NCI-H345 treated with DMSO at 0.1 percent for 48 hours (cell line): ENCODE measurements around the gene CERS2.
"Not testable (repeated sequence)": the region's sequence is repeated elsewhere in the genome, so short reads cannot be mapped to it uniquely, and the experiment has no call there.

Experiments used
- DNase-seq: peaks from one replicate; lab custom pipeline; 2025; ENCODE audit not compliant: unreplicated experiment; lab: John Stamatoyannopoulos, UW

CERS2 gene

GRCh38 chr1:150971583-150972416, 2.8 kb downstream of the CERS2 start:
- no peak for DNase-seq

- DNase-seq = no peak
Observed at GRCh38 chr1:150970808-150971582, 3.6 kb downstream of the CERS2 start.

- no peak for DNase-seq
Observed at GRCh38 chr1:150969626-150970025, 5.0 kb downstream of the CERS2 start.

- no peak for DNase-seq
Observed at GRCh38 chr1:150968491-150968890, 6.1 kb downstream of the CERS2 start.

GRCh38 chr1:150967936-150968335, 6.7 kb downstream of the CERS2 start:
- no peak for DNase-seq

- no peak for DNase-seq
Observed at GRCh38 chr1:150966011-150966410, 8.6 kb downstream of the CERS2 start.

GRCh38 chr1:150965605-150966004, 9.0 kb downstream of the CERS2 start:
- DNase-seq = no peak

- DNase-seq = no peak
Observed at GRCh38 chr1:150964164-150964489, 10.5 kb downstream of the CERS2 start.

GRCh38 chr1:150963321-150964163, 11.1 kb downstream of the CERS2 start:
- no peak for DNase-seq

GRCh38 chr1:150961756-150962155, 12.9 kb downstream of the CERS2 start:
- no peak for DNase-seq

GRCh38 chr1:150960646-150961045, 14.0 kb downstream of the CERS2 start:
- no peak for DNase-seq

- no peak for DNase-seq
Observed at GRCh38 chr1:150957666-150958065, 17.0 kb downstream of the CERS2 start.

GRCh38 chr1:150955280-150955679, 19.4 kb downstream of the CERS2 start:
- DNase-seq = no peak

GRCh38 chr1:150954708-150955107, 19.9 kb downstream of the CERS2 start:
- DNase-seq = no peak

- no peak for DNase-seq
Observed at GRCh38 chr1:150944856-150945255, 29.8 kb downstream of the CERS2 start.

- no peak for DNase-seq
Observed at GRCh38 chr1:150931773-150932172, 42.9 kb downstream of the CERS2 start.

GRCh38 chr1:150928775-150929174, 45.9 kb downstream of the CERS2 start:
- not testable (repeated sequence) for DNase-seq

- no peak for DNase-seq
Observed at GRCh38 chr1:150928286-150928685, 46.3 kb downstream of the CERS2 start.

- no peak for DNase-seq
Observed at GRCh38 chr1:150927624-150928023, 47.0 kb downstream of the CERS2 start.

GRCh38 chr1:150926097-150926741, 48.4 kb downstream of the CERS2 start, which contains the start of gene SETDB1:
SETDB1 (plus strand) TSS chr1:150926363; CDS start chr1:150927715, 1,352 bp downstream.
- DNase-seq = peak; percentile 100

- DNase-seq = no peak
Observed at GRCh38 chr1:150925080-150925479, 49.6 kb downstream of the CERS2 start.
